Transverse colon (tissue), 4 donors: ENCODE results near the gene ETHE1.

Experiments
- CTCF ChIP-seq, 5 experiments: fragments of 200-600 bp in 3 of 5; fragments of 450-650 bp in 2 of 5; sonication (generic) in 3 of 5; IDR thresholded peaks; 1 replicate in 2 of 5; 2 replicates in 3 of 5; pipeline ENCODE4 v1.5.1; 2016 to 2017; ENCODE audit warnings: antibody characterized with exemption in 5 of 5, inconsistent platforms in 3 of 5, mild to moderate bottlenecking in 2 of 5, moderate library complexity in 1 of 5
- EP300 ChIP-seq: sonication (generic); formaldehyde crosslinking; IDR thresholded peaks from one replicate; pipeline ENCODE4 v1.6.1; 2017; ENCODE audit warnings: antibody characterized with exemption, low read depth
- POLR2A ChIP-seq: fragments of 450-650 bp; IDR thresholded peaks from one replicate; pipeline ENCODE4 v1.6.1; 2016; ENCODE audit warnings: antibody characterized with exemption, mild to moderate bottlenecking, moderate library complexity
- POLR2AphosphoS5 ChIP-seq, 3 donors: sonication (generic); formaldehyde crosslinking; IDR thresholded peaks; one replicate each; pipeline ENCODE4 v1.6.1; 2016; ENCODE audit warnings: antibody characterized with exemption in 3 of 3

DNA sequence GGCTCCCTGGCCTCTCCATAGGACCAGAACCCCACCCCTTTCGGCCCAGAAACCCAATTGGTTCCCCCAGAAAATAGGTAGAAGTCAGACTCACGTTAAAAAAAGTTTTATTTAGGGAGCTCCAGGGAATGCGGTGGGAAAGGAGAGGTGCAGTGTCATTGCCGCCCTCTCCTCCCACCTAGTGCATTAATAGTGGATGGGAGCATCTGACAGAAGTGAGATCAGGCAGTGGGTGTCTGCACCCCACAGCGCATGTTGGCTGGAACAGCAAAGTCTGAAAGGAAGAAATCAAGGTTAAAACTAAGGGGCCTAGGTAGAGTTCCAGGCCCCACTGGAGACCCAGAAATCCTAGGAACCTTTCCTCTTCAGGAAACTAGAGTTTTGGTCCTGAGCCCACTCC lies 20.4 kb downstream of the ETHE1 start:
- TF ChIP-seq POLR2A (no peak), CTCF (IDR thresholded peaks at IDR 0.05) (no peak), POLR2AphosphoS5 (IDR thresholded peaks at IDR 0.05) (no peak), EP300 (no peak)
